DMS 273 treated with DMSO at 0.1 percent for 48 hours (cell line): ENCODE data around the gene GNB1.
"Not testable (repeated sequence)": the region's sequence is repeated elsewhere in the genome, so short reads cannot be mapped to it uniquely, and the experiment has no call there.

ENCODE experiments used
- DNase-seq: peaks from one replicate; lab custom pipeline; 2025; lab: John Stamatoyannopoulos, UW

GNB1 gene

GRCh38 chr1:1890506-1891348, at the start of gene GNB1:
Gene GNB1, minus strand, starts transcription at chr1:1891087. Its CDS starts 65,634 bp downstream, at chr1:1825453.
- DNase-seq = no peak

- DNase-seq = no peak
Observed at GRCh38 chr1:1940123-1940425, 49.2 kb upstream of the GNB1 start.

- no peak for DNase-seq
Observed at GRCh38 chr1:1939296-1940122, 48.6 kb upstream of the GNB1 start.

- no peak for DNase-seq
Observed at GRCh38 chr1:1938613-1939295, 47.9 kb upstream of the GNB1 start.

- no peak for DNase-seq
Observed at GRCh38 chr1:1938276-1938573, 47.3 kb upstream of the GNB1 start.

- DNase-seq = no peak
Observed at GRCh38 chr1:1937549-1938275, 46.8 kb upstream of the GNB1 start.

GRCh38 chr1:1937061-1937460, 46.2 kb upstream of the GNB1 start:
- no peak for DNase-seq

GRCh38 chr1:1934848-1935247, 44.0 kb upstream of the GNB1 start:
- DNase-seq = not testable (repeated sequence)

- DNase-seq = no peak
Observed at GRCh38 chr1:1929639-1930545, 39.0 kb upstream of the GNB1 start.

- DNase-seq = no peak
Observed at GRCh38 chr1:1929102-1929638, 38.3 kb upstream of the GNB1 start.

GRCh38 chr1:1928231-1929101, 37.6 kb upstream of the GNB1 start:
- DNase-seq = no peak

- no peak for DNase-seq
Observed at GRCh38 chr1:1927751-1928150, 36.9 kb upstream of the GNB1 start.

GRCh38 chr1:1926886-1927660, 36.2 kb upstream of the GNB1 start:
- no peak for DNase-seq

GRCh38 chr1:1926346-1926811, 35.5 kb upstream of the GNB1 start:
- DNase-seq = no peak

GRCh38 chr1:1925437-1926345, 34.8 kb upstream of the GNB1 start:
- DNase-seq = no peak

- DNase-seq = no peak
Observed at GRCh38 chr1:1924849-1925248, 34.0 kb upstream of the GNB1 start.

GRCh38 chr1:1924386-1924785, 33.5 kb upstream of the GNB1 start:
- DNase-seq = no peak
